Glutamatergic neuron (in vitro differentiated cells): ENCODE measurements around the gene SERPINA9. TPM values are rescaled to one million over a fixed set of nuclear protein-coding genes. Genes with fewer than 3 reads are reported as not detected.

Experiments
- DNase-seq: peaks from one replicate; pipeline ENCODE4 v3.0.0; 2022
- H3K27ac Mint-ChIP-seq: one replicate; pipeline ENCODE4 v1.8.0; 2020; ENCODE audit warnings: mild to moderate bottlenecking, mixed read lengths, inconsistent platforms; ENCODE audit not compliant: unreplicated experiment
- H3K27me3 Mint-ChIP-seq: one replicate; pipeline ENCODE4 v1.8.0; 2020; ENCODE audit warnings: mild to moderate bottlenecking, moderate library complexity, mixed read lengths, inconsistent platforms; ENCODE audit not compliant: unreplicated experiment
- H3K36me3 Mint-ChIP-seq: one replicate; pipeline ENCODE4 v1.8.0; 2020; ENCODE audit warnings: mild to moderate bottlenecking, mixed read lengths, inconsistent platforms; ENCODE audit not compliant: unreplicated experiment
- H3K4me1 Mint-ChIP-seq: one replicate; pipeline ENCODE4 v1.8.0; 2020; ENCODE audit warnings: mild to moderate bottlenecking, low read depth, mixed read lengths, inconsistent platforms; ENCODE audit not compliant: unreplicated experiment
- H3K4me3 Mint-ChIP-seq: one replicate; pipeline ENCODE4 v1.8.0; 2020; ENCODE audit warnings: mild to moderate bottlenecking, mixed read lengths, inconsistent platforms; ENCODE audit not compliant: unreplicated experiment
- H3K9me3 Mint-ChIP-seq: one replicate; pipeline ENCODE4 v1.8.0; 2020; ENCODE audit warnings: mild to moderate bottlenecking, moderate library complexity, mixed read lengths, inconsistent platforms; ENCODE audit not compliant: unreplicated experiment
- total RNA-seq: library from RNA; stranded (reverse); fragmentation: NEBNext Ultra II Directional; extraction: Animal tissue kit (Norgen Biotek cat#: 25700); gene quantifications from one replicate; pipeline ENCODE4 v1.2.1, GENCODE V29; 2021; ENCODE audit not compliant: unreplicated experiment
- TF ChIP-seq, protein P1 (sequence below): fragments of 200-600 bp; sonication (generic); IDR thresholded peaks from one replicate; pipeline ENCODE4 v1.5.0; 2021; ENCODE audit not compliant: partially characterized antibody, unreplicated experiment

SERPINA9 gene
- total RNA-seq, 1 donor from 2014 or later: not detected

DNA sequence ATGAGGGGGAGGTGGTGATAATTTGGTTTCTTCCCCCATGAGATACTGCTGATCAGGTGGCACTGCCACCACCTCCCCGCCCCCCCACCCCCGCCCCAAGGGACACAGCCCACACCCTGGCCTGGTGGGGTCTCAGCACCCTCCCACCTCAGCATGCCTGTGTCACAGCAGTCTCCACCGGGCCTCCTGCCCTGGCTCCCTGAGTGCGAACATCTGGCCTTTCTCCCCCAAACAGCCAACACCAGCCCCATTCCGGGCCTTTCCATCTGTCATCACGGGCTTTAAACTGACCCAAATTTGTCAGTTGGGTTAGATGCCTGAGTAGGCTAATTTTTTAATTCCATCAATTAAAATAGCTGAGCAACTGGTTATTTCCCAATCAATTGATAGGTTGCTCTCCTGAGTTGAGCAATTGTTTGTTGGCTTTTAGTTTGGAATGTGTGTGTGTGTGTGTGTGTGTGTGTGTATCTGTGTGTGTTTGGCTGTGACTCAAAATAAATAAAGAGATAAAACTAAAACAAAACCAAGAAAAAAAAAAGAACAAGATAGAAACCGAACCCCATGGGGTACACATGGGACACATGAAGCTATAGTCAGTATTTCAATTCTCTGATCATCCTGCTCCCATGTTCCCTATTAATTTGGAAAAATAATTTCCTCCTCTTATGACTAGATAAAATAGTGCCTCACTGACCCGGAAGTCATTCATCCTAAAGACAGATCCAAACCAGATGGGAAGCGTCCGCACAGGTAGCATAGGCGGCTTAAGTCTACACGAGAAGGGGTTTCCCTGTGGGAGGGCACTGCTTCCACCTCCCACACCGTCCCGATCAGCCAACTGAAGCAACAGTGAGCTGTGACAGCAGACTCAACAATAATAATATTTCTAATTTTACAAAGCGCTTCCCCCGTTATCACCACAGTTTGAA, 25.9 kb upstream of the SERPINA9 start:
- DNase-seq: no peak
- TF ChIP-seq, protein P1, sequence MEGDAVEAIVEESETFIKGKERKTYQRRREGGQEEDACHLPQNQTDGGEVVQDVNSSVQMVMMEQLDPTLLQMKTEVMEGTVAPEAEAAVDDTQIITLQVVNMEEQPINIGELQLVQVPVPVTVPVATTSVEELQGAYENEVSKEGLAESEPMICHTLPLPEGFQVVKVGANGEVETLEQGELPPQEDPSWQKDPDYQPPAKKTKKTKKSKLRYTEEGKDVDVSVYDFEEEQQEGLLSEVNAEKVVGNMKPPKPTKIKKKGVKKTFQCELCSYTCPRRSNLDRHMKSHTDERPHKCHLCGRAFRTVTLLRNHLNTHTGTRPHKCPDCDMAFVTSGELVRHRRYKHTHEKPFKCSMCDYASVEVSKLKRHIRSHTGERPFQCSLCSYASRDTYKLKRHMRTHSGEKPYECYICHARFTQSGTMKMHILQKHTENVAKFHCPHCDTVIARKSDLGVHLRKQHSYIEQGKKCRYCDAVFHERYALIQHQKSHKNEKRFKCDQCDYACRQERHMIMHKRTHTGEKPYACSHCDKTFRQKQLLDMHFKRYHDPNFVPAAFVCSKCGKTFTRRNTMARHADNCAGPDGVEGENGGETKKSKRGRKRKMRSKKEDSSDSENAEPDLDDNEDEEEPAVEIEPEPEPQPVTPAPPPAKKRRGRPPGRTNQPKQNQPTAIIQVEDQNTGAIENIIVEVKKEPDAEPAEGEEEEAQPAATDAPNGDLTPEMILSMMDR: no peak
- H3K36me3 Mint-ChIP-seq: no peaks in the 10 kb centered on the region
- peaks cover 4% of the 10 kb centered on the region for H3K27me3 Mint-ChIP-seq
- H3K9me3 Mint-ChIP-seq: no peaks in the 10 kb centered on the region
- no peaks in the 10 kb centered on the region for H3K4me1 Mint-ChIP-seq
- no peak overlapping the region for H3K4me3 Mint-ChIP-seq
- no peak overlapping the region for H3K27ac Mint-ChIP-seq

DNA sequence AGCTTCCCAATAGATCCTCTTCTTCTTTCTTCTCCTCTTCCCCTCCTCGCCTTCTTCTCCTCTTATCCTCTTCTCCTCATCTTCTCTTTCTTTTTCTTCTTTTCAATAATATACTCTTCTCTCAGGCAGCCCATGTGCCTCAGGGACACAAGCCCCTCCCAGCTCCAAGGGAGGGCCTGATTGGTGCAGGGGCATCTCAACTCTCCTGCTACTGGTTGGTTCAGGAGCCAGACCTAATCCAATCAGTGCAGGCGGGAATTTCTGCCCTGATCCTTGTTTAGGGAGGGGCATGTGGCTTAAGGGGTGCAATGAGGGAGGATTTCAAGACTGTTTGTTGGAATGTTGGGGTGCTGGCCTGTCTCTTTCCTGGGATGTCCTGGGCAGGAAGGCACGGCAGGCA, 24.3 kb upstream of the SERPINA9 start:
- no peak overlapping the region for H3K4me3 Mint-ChIP-seq
- no peaks in the 10 kb centered on the region for H3K36me3 Mint-ChIP-seq
- TF ChIP-seq, protein P1: no peak
- no peak for DNase-seq
- no peak overlapping the region for H3K27ac Mint-ChIP-seq
- peaks cover 5% of the 10 kb centered on the region for H3K27me3 Mint-ChIP-seq
- H3K4me1 Mint-ChIP-seq: no peaks in the 10 kb centered on the region
- no peaks in the 10 kb centered on the region for H3K9me3 Mint-ChIP-seq

- TF ChIP-seq, protein P1: no peak
- Mint-ChIP-seq H3K27ac (no peak overlapping the region), H3K36me3 (no peaks in the 10 kb centered on the region), H3K4me3 (no peak overlapping the region), H3K27me3 (peaks cover 5% of the 10 kb centered on the region), H3K4me1 (no peaks in the 10 kb centered on the region), H3K9me3 (no peaks in the 10 kb centered on the region)
- no peak for DNase-seq
These were observed 23.7 kb upstream of the SERPINA9 start for GRCh38 chr14:94499673-94500072.

GRCh38 chr14:94498215-94498614, 22.2 kb upstream of the SERPINA9 start:
- Mint-ChIP-seq H3K27me3 (peaks cover 2% of the 10 kb centered on the region), H3K9me3 (no peaks in the 10 kb centered on the region), H3K27ac (no peak overlapping the region), H3K4me3 (no peak overlapping the region), H3K36me3 (no peaks in the 10 kb centered on the region), H3K4me1 (no peaks in the 10 kb centered on the region)
- no peak for DNase-seq
- TF ChIP-seq, protein P1: no peak

- Mint-ChIP-seq H3K36me3 (no peaks in the 10 kb centered on the region), H3K27ac (no peak overlapping the region), H3K27me3 (peaks cover 1% of the 10 kb centered on the region), H3K4me3 (no peak overlapping the region), H3K4me1 (no peaks in the 10 kb centered on the region), H3K9me3 (peaks cover under 1% of the 10 kb centered on the region)
- TF ChIP-seq, protein P1: no peak
- no peak for DNase-seq
These were observed 18.1 kb upstream of the SERPINA9 start for GRCh38 chr14:94494085-94494484.
